ENCODE results near the gene CDK6. TPM values are rescaled to one million over a fixed set of nuclear protein-coding genes. Genes with fewer than 3 reads are reported as not detected.

The CDK6 gene
- total RNA-seq, 1 experiment from 2014 or later: 73.4 TPM

DNA sequence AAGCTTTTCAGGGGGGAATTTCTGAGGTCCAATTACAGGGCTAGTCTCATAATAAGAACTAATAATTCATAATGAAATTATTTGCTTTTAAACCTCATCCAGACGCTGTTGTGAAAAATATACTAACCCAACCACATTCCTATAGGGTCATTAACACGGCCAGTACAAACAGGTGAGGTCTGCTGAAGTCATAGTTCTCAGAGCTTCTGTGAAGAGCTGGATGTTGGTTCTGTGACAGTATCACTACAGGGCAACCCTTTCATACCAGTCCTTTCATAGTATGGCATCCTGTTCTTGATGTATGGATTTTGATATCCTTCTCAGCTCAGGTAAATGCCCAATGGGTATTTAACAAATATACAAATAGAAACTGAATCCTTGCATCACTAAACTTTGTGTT lies 183.8 kb downstream of the CDK6 start:
- DNase-seq (ENCODE audit: low read depth): no peak

DNA sequence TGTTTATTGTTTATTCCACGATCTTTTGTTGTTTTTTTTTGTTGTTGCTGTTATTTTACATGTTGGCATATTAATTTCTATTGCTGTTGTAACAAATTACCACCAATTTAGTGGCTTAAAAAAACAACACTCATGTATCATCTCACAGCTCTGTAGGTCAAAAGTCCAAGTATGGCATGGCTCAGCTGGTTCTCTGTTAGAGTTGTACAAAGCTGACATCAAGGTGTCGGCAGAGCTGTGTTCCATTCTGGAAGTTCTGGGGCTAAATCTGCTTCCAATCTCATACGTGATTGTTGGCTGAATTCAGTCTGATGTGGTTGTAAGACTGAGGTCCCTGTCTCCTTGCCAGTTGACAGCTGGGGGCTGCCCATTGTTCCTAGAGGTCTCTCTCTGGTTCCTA lies 186.0 kb downstream of the CDK6 start:
- DNase-seq (ENCODE audit: low read depth): no peak

DNA sequence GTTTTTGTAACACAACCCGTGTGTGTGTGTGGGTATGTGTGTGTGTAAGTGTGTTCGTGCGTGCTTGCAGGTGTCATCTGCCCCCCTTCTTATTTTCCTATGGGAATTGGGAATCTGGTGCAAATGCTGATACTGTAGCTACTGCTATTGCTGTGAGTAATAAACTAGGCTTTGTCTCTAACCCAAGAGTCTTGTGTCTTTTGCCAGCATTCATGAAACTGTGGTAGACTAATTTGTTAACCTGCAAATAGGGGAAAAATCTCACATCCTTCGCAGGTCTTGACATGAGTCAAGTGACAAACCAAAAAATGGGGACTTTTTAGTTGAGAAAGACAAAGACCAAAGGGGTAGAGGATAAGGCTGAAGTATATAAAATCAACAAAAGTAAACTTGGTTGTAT lies 188.3 kb downstream of the CDK6 start:
- DNase-seq (ENCODE audit: low read depth): no peak

DNA sequence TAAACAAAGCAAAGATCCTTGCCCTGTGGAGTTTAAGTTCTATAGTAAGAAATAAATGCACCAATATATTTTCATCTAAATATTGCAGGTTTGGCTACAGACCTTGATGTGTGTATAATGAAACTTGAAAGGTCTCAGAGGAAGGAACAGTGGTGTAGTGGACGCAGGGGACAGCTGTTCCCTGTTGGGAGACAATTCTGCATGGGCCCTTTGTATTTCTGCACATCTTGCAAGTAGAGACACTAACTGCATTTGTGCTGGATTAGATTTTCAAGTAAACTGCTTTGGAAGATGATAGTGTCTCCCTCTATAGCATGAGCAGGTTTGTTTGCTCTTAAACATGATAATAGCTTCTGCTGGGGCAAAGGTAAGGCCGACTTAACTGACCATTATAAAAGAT lies 188.7 kb downstream of the CDK6 start:
- no peak for DNase-seq (ENCODE audit: low read depth)

DNA sequence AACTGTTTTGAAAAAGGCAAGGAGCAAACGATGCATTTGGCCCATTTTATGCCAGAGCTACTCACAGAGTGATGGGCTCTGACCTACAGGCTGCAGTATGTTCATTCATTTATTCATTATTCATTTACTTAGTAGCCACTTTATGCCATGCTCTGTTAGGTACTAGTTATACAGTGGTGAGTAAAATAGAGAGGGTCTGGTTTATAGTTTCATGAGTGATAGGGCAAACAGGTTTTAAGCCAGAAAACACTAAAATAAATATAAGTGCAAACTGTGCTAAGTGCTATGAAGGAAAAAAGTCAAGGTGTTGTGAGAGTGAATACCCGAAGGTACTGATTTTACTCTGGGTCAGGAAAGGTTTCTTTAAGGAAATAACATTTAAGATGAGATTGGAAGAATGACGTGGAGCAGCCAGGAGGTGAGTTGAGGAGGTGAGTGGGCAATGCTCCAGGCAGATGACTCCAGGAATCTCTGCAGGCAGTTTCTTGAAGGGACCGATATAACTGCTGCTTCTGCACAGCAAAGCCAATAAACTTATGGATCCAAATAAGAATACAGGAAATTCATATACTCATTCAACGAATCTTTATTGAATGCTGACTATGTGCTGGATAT lies 189.3 kb downstream of the CDK6 start:
- no peak for DNase-seq (ENCODE audit: low read depth)

DNA sequence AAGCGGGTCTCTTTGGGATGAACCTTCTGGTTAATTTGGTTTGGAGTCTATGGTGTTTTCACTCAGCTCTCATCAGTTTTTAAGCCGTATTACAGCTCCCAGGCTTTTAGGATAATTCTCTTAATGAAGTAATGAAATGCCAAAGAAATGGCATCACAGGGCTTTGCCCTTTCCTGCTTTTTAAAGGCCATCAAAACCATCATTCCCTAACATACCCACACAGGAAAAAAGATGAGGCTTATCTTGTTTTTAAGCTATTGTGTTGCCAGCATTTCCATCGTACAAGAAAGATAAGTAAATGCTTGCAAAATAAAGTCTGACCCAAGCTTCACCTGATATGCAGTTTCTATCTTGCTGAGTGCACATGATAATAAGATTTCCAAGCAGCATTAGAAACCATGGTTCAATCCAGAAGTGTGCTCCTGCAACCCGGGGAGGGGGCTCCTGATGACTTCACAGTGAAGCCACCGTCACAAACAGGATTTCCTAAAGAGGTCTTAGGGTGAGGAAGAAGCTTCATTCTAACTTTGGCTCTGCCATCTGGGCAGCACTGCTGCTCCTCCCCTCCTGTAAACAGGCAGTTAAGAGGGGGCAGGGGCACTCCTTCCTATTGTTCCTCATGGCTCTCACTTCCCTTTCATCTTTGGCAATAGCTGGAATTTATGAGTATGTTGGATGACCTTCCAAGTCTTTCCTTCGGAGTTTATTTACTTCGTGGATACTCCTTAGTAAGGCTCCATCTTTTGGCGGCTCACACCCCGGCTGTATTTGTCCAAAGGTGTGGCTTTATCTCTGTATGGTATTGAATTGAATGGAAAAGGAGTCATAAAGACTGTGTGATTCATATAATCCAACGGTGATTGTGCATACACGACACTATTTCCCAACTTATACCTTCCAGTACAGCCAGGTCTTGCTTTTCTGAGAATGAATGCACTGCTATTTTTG lies 191.0 kb downstream of the CDK6 start:
- DNase-seq (ENCODE audit: low read depth): peak; percentile 84

DNA sequence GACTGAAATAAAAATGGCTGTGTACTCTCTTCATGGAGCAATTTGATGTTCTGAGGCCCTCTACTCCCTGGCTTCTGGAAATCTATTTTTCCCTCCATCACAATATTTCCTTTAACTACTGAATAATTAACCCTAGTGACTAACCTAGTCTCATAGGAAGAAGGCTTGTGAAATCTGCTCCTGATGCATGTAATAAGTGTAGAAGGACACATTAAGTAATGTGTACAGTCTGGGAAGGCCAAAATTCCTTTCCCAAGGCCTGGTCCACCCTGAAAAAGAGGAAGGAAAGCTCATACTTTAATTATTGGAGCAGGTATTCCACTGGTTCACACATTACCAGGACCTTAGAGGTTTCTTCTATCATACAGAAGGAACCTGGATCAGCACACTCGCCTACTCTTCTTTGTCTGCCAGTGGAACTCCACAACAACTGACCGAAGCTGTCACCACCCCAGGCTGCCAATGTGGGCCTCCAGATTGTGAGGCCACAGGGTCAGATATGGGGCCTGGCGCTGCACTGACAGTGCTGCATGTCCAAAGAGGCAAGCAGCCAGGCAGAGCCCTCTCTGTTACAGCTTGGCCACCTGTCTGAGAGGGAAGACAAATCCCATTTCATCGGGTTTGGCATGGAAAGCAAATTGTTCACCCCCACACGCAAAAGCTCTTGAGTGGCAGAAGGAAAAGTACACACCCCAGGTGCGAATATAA lies 191.8 kb downstream of the CDK6 start:
- no peak for DNase-seq (ENCODE audit: low read depth)

DNA sequence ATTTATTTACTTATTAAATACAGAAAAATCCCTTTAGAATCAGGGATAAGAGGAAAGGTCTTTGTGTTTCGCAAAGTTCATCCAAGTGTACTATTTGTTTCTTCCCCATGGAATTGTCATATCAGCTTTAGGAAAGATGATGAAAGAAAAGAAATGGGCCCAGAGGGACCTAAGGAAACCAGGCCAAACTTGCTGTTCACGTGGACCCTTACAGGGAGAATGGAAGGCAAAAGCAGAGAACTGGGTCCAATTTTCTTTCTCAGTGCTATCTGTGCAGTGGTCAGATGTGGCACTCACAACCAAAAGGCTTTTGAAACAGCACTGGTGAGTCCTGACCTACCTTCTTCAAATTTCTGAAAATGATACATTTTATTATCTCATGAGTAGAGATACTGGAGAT lies 192.6 kb downstream of the CDK6 start:
- no peak for DNase-seq (ENCODE audit: low read depth)

DNA sequence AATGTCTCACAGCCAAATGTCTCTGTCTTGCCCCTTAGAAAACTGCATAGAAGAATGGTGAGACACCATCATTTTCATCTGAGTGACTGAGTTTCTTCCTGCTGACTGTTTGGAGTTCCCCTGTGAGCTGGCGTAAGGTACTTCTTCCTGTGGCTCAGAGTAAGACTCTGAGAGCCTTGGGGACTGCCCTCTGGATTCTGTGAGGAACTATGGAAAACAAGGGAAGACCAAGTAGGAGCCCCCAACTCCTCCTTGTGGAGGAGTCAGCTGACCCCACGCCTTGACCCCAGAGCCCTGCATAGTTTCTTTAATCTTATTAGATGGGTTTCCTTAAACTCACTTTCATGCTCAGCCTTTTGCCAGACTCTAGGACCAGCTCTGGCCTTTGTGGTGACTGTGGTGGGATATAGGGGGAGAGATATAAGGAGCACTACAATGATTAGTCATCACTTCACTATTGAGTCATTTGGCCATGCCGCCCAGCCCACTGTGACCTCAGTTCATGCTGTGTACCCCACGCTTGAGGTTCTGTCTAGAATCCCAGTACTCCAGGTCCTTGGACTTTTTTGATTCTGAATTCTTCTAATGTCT lies 194.4 kb downstream of the CDK6 start:
- DNase-seq (ENCODE audit: low read depth): peak; percentile 94

DNA sequence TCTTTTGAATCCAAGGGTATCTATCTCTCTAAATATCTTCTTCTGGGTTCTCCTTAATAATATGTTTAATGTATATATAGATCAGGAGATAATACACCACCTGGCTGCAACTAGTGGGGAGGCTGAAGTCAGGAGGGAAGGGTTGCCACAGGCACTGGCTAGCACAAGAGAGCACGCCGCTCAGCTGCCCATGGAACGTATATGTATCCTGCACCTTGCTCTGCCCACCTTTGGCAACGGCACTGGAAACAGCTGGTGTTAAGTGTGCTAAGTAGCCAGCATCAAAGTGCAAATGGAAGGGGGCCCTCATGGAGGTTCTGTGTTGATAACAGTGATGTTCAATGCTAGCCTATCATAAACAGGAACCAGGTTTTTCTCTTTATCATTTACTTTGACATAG lies 196.4 kb downstream of the CDK6 start:
- DNase-seq (ENCODE audit: low read depth): no peak

DNA sequence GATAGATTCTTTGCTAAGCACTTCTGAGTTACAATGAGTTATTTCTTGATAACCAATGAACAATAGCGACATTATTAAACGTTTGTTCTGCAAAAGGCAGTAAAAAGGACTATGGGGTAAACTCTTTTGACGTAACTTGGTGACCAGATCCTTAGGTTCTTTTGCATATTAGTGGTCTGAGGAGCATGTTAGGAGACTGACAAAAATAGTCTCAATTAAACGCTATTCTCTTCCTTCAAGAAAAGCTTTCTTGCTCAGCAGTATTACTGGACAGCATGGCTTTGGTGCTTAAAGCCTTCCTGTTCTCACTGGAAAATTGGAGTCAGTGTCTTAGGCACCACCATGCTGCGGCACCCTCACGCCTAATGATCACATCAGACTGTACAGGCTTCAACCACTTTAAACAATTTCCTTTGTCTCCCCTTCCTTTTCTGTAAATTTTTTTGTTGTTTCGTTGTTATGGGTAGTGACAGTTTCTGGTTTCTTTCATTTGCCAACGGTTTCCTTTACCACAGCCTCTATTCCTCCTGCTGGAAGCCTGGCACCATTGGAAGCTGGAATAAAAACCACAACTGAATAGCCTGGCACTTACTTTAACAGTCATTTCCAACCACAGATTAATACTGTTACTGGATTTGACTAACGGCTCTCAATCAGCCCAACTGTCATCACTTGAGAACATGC lies 197.0 kb downstream of the CDK6 start:
- DNase-seq (ENCODE audit: low read depth): peak; percentile 39

DNA sequence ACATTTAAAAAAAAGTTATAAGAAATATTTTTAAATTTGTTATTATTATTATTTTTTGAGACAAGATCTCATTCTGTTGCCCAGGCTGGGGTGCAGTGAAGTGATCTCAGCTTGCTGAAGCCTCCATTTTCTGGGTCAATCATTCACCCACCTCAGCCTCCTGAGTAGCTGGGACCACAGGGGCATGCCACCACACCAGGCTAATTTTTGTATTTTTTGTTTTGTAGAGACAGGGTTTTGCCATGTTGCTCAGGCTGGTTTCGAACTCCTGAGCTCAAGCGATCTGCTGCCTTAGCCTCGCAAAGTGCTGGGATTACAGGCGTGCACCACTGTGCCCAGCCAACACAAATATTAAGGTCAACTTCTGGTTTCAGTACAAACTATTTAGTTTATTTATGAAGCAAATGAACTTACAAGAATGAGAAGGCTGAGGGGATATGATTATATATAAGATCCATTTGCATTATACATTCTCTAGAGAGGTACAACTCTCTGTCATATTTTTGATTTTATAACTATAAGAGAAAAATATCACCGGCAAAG lies 200.3 kb downstream of the CDK6 start:
- DNase-seq (ENCODE audit: low read depth): no peak

DNA sequence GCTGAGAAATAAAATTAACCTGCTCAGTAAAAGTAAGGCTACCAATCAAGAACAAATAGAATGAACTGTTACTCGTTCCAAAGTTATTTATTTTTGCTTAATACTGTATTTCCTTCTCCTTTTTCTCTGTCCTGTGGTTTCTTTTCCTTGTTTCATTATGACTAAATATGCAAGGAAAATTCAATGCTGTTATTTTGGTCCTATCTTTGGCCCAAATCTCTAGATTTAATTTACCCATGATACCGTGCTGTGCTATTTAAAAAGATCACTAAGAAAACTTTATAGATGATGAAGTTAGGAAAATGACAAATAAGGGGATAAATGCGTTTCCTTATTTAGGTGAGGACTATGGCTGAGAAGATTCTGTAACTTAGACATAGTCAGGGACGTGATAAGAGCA lies 200.8 kb downstream of the CDK6 start:
- no peak for DNase-seq (ENCODE audit: low read depth)

DNA sequence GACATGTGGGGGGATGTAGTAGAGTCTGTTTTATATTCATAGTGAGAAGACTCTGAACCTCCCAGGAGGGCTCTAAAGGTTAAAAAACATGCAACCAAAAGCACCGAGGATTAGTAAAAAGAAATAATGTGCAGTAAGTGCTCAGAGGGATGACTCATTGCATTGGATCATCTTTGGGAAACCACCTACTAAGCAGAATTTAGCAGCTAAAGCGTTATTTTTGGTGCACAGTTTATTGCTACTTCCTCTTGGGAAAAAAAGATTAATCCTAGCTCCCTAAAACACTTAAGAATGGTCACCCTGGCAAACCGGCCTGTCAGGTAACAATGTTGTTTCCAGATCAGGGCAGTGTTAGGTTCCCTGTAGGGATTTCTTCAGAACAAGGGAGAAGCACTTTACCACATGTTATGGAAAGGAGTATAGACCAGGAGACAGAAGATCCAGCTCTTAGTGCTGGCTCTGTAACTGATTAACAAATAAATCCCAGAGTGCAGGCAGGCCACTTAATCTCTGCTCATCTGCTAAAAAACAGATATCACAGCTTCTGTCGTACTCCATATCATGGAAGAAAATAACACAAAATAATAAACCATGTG lies 201.4 kb downstream of the CDK6 start:
- DNase-seq (ENCODE audit: low read depth): peak; percentile 87

DNA sequence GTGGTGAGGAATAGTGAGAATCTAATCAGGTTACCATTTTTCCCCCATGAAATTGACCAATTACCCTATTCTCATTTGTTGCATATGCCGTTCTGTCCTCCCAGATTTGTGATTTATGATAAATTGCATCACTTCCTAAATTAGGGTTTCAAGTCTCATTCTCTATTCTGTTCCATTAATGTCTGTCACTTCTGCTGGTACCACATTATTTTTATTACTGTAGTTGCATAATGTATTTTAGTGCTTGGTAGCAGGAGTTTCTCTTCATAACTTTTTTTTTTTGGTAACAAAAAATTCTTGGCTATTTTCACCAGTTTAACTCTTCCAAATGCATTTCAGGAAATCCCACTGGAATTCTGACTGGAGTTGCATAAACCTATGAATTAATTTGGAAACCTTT lies 202.2 kb downstream of the CDK6 start:
- DNase-seq (ENCODE audit: low read depth): no peak

DNA sequence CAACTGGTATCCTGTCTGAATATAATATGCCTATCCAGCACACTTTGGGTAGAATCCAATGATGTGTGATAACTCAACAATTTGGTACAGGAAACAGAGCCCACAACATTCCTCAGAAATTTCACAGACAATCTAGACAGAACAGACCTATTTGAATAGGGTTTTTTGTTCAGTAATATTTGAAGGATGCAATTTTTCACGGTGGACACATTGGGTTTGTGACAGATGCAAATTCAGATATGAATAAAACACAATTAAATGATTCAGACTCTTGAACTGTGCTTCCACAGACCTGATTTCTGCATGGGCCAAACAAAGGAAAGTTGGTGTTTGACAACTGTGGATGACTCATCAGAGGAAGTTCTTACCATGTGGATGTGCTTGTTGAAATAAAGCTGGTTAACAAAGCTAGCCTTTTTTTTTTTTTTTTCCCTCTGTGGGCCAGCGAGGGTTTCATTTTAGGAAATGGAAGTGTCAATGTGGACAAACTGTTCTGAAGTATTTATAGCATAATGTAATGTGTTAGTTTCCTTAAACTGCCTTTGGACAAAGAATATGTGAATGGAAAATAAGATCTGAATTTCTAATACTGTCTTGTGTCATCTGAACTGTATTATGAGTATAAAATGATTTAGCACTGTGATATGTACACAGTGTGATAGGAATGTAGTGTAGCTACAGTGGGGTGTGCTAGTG lies 203.0 kb downstream of the CDK6 start:
- DNase-seq (ENCODE audit: low read depth): peak; percentile 98

DNA sequence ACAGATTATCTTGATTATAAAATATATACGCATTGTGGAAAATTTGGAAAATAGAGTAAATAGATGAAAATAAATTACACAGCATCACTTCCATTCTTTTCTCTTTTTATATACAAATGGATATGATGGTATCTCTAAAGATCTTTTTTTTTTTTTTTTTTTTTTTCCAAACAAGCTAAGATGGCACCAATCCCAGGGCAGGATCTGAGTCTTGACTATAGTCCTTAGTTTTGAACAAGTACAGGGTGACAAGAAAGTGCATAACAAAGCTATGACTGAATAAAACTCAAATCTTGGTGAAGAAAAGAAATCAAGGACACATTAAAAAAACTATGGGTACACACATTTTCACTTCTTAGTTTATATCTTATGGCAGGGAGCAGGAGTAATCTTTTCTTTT lies 203.6 kb downstream of the CDK6 start:
- DNase-seq (ENCODE audit: low read depth): no peak

DNA sequence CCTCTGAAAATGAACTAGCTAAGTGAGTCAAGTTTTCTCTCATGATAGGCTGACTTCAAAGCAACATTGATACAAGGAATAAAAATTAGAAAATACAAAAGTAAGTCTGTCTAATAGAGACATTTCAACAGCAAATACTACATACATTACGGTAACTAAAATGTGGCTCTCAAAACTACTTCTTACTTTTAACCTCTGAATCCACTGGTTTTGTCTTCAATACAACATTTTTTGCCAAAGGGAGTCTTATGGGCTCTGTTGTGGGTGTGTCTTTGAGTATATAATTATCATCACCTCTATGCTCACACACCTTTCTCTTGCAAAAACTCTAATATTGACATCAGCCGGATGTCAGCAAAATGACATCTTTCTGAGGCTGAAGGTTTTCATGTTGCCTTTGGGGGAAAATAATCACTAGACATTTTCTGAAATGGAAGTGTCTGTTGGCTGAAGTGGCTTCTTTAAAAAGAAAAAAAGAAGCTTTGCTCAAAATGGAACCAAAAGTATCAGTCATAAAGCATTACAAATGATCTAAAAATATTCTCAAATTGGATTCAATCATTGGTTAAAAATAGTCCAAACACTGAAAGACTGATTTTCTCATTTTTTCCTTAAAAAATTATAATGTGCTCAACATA lies 204.4 kb downstream of the CDK6 start:
- DNase-seq (ENCODE audit: low read depth): no peak

DNA sequence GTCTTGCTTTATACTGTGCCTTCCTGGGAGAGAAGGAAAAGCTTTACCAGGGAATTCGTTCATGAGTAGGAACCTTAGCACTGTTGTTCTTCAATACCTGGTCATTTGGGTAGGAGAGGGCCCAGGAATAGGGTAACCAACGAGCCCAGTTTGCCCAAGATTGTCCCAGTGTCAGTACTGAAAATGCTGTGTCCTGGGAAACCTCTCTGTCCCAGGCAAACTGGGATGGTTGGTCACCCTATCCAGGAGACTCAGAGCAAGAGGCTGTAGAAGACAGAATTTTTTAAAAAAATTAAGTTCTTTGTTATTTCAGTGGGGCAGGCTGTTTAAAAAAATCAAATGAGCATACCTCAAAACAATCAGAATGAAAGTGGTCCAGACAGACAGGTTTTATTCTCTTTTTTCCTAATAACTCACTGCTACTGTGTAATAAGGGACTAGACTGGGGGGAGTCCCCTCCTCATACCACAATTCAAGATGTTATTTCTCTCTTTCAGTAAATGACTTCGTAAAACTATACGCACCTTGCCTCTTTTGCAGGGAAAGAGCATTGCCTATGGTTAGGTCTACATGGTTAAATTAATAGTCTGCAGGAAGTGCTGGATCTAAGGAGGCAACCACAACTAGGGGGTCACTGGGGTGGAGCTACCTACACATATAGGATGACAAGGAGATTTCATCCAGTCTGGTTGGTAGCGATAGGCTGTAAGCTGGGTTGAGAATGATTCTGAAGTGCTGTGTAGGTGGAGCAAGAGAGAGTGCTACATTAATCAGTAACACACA lies 205.1 kb downstream of the CDK6 start:
- DNase-seq (ENCODE audit: low read depth): no peak
